ENCODE measurements around the gene LMCD1.
"Not testable (repeated sequence)": the region's sequence is repeated elsewhere in the genome, so short reads cannot be mapped to it uniquely, and the experiment has no call there.

The LMCD1 gene

DNA sequence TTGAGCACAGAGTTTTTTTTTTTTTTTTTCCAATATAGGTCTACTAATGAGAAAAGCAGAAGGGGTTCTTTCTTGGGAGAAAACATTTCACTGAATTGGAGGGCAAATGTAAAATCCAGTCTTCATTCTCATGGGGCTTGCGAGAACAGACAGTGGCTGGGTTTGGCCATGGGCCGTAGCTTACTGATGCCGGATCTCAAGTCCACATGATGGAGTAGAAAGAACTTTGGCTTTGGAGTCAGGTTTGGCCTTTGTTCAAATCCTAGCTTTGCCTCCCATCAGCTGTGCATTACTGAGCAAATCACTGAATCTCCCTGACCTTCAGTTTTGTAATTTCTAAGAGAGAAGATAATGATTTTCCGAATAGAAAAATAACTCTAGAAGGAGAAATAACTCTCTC, 59.7 kb downstream of the LMCD1 start:
- no peak for DNase-seq (ENCODE audit: low read depth)

DNA sequence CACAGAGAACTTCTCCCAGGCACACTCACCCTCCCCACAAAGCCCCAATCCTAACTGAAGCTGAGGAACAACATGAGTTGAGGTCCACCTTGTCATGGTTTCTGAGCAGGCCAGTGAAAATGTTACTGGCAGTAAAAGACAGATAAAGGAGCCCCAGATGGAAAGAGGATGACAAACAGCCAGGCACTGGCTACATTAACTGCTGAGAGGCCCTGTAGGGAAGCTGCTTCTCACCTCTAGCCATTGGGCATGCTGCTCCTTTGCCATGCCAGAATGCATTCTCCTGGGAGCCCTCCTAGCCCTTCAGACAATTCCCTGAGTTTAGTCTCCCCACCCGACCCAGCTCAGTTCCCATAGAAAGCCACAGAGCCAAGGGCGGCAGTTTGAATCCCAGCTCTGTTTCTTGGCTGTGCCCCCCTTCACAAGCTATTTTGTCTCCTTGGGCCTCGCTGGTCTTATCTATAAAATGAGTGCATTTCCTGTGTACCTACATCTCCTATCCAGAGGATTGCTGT, 60.5 kb downstream of the LMCD1 start:
- no peak for DNase-seq (ENCODE audit: low read depth)

GRCh38 chr3:8563146-8563545, 61.5 kb downstream of the LMCD1 start:
- no peak for DNase-seq (ENCODE audit: low read depth)

GRCh38 chr3:8563597-8563996, 62.0 kb downstream of the LMCD1 start:
- no peak for DNase-seq (ENCODE audit: low read depth)

DNA sequence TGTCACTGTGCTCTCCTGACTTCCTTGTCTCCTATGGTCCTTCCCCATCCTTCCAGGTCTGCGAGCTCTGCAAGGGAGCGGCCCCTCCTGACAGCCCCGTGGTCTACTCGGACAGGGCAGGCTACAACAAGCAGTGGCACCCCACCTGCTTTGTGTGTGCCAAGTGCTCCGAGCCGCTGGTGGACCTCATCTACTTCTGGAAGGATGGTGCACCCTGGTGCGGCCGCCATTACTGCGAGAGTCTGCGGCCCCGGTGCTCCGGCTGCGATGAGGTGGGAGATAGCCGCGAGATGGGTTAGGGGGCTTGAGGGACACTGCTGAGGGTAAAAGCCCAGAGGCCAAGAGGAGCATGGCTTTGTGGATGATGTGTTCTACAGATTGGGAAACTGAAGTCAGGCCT, 63.8 kb downstream of the LMCD1 start:
- DNase-seq (ENCODE audit: low read depth) = no peak

DNA sequence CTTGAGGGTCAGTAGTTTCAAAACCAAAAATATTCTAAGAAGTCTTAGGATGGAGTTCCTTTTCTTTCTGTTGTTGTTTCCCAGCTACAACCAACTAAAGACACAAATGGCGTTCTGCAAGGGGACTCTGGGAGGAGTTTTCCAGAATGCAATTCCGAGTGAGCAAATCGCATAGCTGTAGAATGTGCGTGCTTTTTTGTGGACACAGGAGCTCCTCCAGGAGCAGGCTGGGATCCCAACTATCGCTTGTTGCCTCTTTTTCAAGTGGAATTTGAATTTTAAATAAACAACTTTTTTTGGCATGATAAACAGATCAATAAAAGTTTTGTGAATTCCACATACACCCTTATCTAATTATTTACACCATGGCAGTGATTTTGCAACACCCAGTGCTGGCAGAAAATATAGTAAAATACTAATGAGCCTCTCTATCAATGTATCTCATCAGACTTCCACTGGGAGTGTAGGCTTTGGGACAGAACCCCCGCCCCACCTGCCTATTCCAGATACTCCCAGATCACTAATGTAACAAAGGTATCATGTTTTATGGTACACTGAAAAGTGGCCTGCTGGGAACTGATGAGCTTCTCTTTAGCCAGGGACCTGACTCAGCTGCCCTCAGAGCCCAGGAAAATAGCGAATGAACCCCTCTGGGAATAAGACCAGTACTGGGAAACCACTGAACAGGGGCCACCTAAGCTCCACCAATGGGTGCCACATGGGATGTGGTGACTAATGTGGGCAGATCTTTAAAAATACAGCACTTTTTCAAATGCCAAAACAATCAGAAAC, 66.4 kb downstream of the LMCD1 start:
- no peak for DNase-seq (ENCODE audit: low read depth)

- DNase-seq (ENCODE audit: low read depth) = no peak
Observed at GRCh38 chr3:8571256-8571655, 69.6 kb downstream of the LMCD1 start.

DNA sequence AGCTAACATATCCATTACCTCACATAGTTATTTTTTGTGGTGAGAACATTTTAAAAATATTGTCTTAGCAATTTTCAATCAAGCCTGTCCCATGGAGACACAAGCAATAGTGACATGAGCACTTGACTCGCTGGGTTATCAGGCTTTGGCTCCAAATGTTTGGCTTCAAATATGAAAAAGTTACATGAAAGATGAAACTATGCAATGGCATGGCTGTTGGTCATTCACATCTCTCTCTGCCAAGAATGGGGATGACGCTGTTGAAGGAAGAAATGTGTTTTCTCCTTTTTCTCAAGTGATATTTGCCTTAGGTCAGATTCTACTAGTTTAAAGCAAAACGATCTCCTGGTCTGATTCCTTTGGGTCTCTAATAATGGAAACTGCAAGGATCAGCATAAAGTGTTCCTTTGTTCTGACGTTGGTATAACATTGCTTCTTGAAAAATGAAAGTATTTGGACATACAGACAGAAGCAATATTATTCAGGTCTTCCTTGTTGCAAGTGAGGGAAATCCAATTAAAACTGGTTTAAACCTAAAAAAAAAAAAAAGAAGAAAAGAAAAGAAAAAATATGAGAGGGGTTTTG, 71.8 kb downstream of the LMCD1 start:
- no peak for DNase-seq (ENCODE audit: low read depth)

DNA sequence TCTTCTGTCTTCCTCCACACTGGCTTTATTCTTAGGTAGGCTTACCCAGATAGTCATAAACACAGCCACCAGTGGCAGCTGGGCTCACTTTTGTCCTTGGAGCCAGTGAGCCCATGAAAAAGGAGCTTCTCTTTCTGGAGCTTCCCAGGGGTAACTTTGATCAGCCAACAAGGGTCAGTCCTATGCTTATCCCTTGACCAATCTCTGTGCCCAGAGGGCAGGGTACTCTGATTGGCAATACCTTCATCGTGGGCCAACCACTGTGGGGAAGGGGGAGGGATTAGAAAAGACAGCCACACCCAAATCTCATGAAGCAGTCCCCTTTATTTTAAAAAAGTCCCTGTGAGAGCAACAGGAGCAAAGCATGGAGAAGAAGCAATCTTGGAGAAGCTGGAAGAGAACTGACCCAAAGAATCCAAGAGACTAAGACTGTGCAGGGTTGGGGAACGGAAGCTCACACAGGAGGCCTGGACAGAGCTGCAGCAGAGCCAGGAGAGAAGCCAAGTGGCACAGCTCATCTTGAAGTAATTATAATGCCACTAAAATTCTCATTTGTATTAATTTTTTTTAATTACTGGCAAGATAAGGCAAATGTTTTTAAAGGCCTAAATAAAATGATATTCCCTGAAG, 72.5 kb downstream of the LMCD1 start:
- no peak for DNase-seq (ENCODE audit: low read depth)

DNA sequence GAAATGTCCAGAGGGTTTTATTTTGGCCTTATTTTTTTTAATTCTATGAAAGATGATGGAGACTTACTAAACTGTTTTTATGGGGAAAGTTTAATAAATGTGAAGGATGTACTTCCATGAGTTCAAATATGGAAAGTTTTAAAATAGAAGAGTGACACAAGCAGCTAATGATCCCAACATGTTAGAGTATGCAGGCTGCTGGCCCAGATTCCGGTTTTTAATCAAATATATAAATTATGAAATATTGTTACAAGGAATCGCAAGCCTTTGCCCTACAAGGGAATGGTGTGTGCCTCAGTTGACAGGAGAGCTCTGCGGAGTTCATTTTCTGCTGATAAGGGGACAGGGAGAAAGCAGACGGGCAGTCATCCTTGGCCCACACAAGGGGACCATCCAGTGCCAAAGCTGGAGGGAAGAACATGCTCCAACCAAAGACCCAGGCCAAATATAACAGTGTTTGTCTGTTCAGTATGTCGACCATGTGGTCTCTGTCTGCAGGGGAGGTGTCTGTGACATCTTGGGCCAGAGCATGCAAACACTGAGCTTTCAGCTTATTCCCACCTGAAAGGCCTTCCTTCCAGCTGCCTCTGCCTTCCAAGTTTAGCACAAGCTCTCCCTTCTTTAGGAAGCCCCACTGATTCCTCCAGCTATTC, 73.2 kb downstream of the LMCD1 start:
- no peak for DNase-seq (ENCODE audit: low read depth)

- no peak for DNase-seq (ENCODE audit: low read depth)
Observed at GRCh38 chr3:8575364-8576104, 73.9 kb downstream of the LMCD1 start.

GRCh38 chr3:8576436-8576835, 74.8 kb downstream of the LMCD1 start:
- no peak for DNase-seq (ENCODE audit: low read depth)

DNA sequence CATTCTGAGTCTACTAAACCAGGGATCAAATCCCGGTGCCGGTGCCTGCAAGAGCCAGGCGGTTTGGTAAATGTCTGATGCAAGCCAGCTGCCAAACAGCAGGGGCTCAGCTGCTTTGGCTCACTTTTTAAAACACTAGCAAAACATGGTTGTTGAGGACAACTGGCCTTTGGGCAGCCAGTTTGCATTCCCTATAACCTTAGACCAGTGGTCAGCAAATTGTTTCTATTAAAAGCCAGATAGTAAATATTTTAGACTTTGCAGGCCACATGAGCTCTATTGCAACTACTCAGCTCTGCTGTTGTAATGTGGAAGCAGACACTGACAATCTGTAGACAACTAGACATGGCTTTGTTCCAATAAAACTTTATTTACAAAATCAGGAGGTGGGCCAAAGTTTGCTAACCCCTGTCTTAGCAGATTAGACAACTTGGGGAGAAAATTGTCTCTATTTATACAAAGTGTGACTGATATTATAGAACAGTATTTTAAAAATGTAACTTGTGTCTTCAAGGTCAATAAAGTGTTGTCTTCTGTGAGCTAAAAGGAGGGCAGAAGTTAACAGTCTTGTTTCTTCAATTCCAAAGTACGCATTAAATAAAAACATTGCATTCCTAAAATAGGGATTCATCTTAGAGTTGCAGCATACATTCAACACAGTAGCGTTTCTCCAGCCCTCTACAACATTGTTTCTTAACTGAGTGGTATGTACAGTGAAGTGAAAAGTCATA, 75.4 kb downstream of the LMCD1 start:
- no peak for DNase-seq (ENCODE audit: low read depth)

- DNase-seq (ENCODE audit: low read depth) = no peak
Observed at GRCh38 chr3:8578282-8578681, 76.7 kb downstream of the LMCD1 start.

- no peak for DNase-seq (ENCODE audit: low read depth)
Observed at GRCh38 chr3:8579096-8579495, 77.5 kb downstream of the LMCD1 start.

DNA sequence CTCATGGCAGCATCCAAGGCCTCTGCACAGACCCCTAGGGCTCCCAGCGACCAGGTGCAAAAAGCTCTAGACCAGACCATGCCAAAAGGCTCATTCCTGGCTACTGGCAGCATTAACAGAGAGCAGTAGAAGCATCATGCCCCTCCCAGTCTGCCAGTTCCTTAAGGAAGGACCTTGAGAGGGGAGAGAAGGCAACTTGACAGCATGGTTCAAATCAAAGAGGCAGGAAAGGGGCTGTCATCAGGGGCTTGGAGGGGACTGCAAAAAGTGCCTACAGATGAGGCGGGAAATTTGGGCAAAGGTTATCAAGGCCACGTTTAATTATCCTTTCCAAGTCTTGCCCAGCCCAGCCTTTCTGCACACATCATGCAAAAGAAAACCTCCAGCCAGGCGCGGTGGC, 78.3 kb downstream of the LMCD1 start:
- no peak for DNase-seq (ENCODE audit: low read depth)

- DNase-seq (ENCODE audit: low read depth) = not testable (repeated sequence)
Observed at GRCh38 chr3:8580434-8580833, 78.8 kb downstream of the LMCD1 start.

GRCh38 chr3:8581373-8581772, 79.8 kb downstream of the LMCD1 start:
- DNase-seq (ENCODE audit: low read depth) = no peak

DNA sequence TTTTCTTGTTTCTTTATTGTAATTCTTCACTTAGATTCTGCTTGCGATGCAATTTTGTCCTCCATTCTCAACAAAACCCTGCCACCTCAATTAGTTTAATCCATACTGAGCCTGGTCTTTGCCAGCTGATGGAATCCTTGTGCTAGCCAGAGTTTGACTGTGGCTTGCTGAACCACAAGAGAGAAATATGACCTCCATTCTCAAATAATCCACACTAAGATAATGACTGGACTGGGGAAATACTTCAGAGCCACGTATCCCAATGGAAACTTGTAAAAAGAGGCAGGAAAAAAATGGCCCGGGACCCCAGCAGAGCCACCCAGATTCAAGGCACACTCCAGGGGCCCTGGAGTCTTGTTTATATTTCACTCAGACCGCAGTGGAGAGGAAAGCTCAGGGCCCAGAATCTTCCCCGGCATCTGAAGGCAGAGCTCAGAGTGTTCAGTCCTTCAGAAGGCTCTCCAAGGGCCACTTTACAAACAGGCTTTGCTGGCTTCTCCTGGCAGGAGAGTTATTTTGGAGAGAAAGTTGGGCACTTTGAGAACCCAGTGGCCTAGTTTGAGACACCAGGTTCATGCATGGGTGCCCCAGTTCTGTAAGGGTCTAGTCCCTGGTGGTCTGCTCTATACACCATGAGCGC, 80.3 kb downstream of the LMCD1 start:
- no peak for DNase-seq (ENCODE audit: low read depth)

GRCh38 chr3:8584661-8585060, 83.0 kb downstream of the LMCD1 start:
- DNase-seq (ENCODE audit: low read depth) = no peak

Data from stimulated activated CD8-positive, alpha-beta memory T cell treated with anti-CD3 and anti-CD28 coated beads, Interleukin-15, amount 100 ng/mL, for 1 hour (primary cell).